HCT116 (cell line): ENCODE data around the gene ZNF71.

Experiments
- CTCF ChIP-seq, 3 experiments: fragments of 200-600 bp in 1 of 3; sonication (generic) in 1 of 3; IDR thresholded peaks in 2 of 3; conservative IDR thresholded peaks in 1 of 3; 2 replicates each; pipeline ENCODE4 v1.5.1; 2012 to 2017; ENCODE audit warnings: low read depth in 2 of 3, low read length in 2 of 3, antibody characterized with exemption in 1 of 3, borderline replicate concordance in 1 of 3, control low read depth in 1 of 3, mild to moderate bottlenecking in 1 of 3, mixed read lengths in 1 of 3, mixed run types in 1 of 3, moderate library complexity in 1 of 3; ENCODE audit not compliant: insufficient read depth in 1 of 3
- EZH2 ChIP-seq: fragments of 200-600 bp; sonication (generic); IDR thresholded peaks from 2 replicates; pipeline ENCODE4 v1.6.1; 2017; ENCODE audit warnings: antibody characterized with exemption, mixed run types
- EZH2phosphoT487 ChIP-seq: fragments of 200-600 bp; IDR thresholded peaks from 2 replicates; pipeline ENCODE4 v1.6.1; 2018; ENCODE audit warnings: antibody characterized with exemption, borderline replicate concordance
- FOSL1 ChIP-seq: IDR thresholded peaks from 2 replicates; pipeline ENCODE4 v1.6.1; 2012; ENCODE audit warnings: low read depth
- JUND ChIP-seq: IDR thresholded peaks from 2 replicates; pipeline ENCODE4 v1.6.1; 2012
- TCF7L2 ChIP-seq: IDR thresholded peaks from 2 replicates; pipeline ENCODE4 v1.7.0; 2011; ENCODE audit warnings: borderline replicate concordance, inconsistent platforms; ENCODE audit not compliant: insufficient read depth, insufficient read length; ENCODE audit errors: extremely low read depth
- YY1 ChIP-seq: IDR thresholded peaks from 2 replicates; pipeline ENCODE4 v1.6.1; 2011; ENCODE audit warnings: low read length, low read depth, moderate library complexity, mild to moderate bottlenecking; ENCODE audit not compliant: insufficient replicate concordance; ENCODE audit errors: extremely low read depth

GRCh38 chr19:56668676-56669075 is 73.6 kb downstream of the ZNF71 start:
- no peak for TF ChIP-seq YY1
- no peak for TF ChIP-seq EZH2phosphoT487
- TF ChIP-seq CTCF (IDR thresholded peaks at IDR 0.05 in 2 of 3, conservative IDR thresholded peaks at IDR 0.05 in 1 of 3; ENCODE audit: borderline replicate concordance in 1 of 3, insufficient read depth in 1 of 3, low read depth in 2 of 3, low read length in 2 of 3), result no peak
- TF ChIP-seq TCF7L2, result no peak
- no peak for TF ChIP-seq JUND
- TF ChIP-seq FOSL1, result no peak
- no peak for TF ChIP-seq EZH2
